NCI-H2227 treated with DMSO at 0.1 percent for 48 hours (cell line): ENCODE data around the gene CCL15.
"Not testable (repeated sequence)": the region's sequence is repeated elsewhere in the genome, so short reads cannot be mapped to it uniquely, and the experiment has no call there.

Source experiments
- DNase-seq: peaks from one replicate; lab custom pipeline; 2025; lab: John Stamatoyannopoulos, UW

CCL15 gene, protein sequence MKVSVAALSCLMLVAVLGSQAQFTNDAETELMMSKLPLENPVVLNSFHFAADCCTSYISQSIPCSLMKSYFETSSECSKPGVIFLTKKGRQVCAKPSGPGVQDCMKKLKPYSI

DNA sequence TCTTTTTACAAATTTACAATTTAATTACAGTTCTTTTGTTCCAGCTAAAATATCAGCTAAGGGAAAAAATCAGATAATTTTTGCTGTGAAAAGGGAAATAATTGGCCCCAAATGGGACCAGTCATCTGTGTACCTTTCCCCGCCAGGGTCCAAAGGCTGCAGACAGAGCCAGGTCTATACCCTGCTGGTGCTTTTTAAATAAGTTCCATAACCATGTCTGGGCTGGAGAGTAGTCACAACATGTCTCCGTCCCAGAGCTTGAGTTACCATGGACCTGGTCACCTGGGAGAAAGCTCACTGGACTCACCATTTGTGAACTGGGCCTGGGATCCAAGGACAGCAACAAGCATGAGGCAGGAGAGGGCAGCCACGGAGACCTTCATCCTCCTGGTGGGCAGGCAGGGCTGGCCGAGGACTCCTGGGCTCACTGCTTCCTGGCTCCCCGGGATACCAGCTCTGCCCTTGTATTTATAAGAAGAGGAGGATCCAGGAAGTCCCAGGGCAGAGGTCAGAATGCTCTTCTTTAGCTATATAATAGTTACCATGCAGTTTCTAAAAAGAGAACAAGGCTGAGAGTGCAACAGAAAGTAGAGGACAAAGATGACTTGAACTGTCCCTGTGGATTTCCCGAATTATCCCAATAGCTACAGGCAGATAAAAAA lies at the start of gene CCL15:
CCL15 (minus strand) TSS at position 444 of the 662 bp plus-strand sequence; CDS start at position 383, 61 bp downstream.
- DNase-seq, result no peak

GRCh38 chr17:36049643-36050042 lies 48.3 kb upstream of the CCL15 start:
- no peak for DNase-seq

- no peak for DNase-seq
Measured at GRCh38 chr17:36048066-36048465, 46.7 kb upstream of the CCL15 start.

DNA sequence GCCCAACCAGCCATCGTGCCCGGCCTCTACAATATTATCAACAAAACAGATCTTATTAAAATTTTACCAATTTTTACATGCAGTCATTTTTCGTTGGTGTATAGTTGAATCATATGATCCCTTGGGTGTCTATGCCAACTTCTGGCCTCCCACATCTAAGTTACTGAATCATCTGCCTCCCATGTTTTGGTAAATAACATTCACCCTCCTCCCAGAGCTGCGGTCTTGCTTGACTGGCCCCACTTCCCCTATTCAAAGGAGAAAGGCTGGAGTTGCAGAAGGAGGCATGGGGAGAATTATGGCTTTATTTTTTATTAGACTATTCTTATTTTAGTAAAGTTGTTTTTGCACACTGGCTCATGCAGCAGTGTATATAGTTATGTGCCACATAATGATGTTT lies 34.9 kb upstream of the CCL15 start:
- no peak for DNase-seq

GRCh38 chr17:36034127-36034526 lies 32.8 kb upstream of the CCL15 start:
- no peak for DNase-seq

GRCh38 chr17:36030956-36031355 lies 29.6 kb upstream of the CCL15 start:
- no peak for DNase-seq

DNA sequence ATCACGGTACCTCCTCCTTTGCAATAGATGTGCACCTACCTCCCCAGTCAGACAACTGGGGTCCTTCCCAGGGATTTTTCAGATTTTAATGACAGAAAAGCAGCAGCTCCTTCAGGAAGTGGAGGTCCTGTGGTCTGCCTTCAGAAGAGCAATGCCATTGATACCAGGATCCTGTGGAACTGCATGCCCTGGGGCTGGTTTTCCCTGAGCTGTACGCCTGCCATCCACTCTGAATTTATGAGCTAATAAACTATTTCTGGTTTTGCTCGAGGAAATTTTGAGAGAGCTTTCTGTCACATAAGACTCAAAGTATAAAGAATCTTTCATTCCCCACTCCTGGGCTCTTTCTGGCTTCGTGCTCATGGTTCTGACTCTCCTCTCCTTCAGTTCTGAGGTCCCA lies 26.4 kb upstream of the CCL15 start:
- DNase-seq, result no peak

DNA sequence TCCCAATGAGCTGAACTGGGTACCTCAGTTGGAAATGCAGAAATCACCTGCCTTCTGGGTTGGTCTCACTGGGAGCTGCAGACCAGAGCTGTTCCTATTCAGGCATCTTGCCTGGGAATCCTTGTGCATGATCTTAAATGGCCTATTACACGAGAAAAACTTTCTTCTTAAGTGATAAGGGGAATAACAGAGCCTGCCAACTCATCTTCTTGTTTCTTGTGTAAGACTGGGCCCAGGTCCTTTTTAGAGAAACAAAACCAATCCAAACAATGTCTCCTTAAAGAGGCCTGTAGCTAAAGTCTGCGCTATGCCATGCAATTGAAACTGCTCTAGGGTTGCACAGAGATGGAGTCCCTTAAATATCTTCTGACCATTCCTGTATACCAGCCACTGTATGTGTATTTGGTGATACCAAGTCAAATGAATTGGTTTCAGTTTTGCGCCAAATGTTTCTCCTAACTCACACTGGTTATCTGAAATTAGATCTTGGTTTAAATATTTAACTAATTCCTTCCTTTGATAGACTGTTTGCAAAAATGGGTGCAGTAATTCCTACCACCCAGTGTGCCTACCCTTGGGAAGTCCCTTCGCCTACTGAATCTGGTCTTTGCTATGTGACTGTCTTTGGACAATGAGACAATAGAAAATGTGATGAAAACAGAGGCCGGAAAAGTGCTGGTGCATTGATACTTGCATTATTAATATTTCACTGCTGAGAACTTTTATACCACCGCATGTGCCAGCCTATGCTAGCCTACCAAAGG lies 22.9 kb upstream of the CCL15 start:
- DNase-seq, result no peak

- DNase-seq, result no peak
Measured at GRCh38 chr17:36019423-36019822, 18.1 kb upstream of the CCL15 start.

- DNase-seq, result no peak
Measured at GRCh38 chr17:36017799-36018198, 16.4 kb upstream of the CCL15 start, which contains the start of gene CCL23. TSS of gene CCL23 (minus strand) at chr17:36017972. CDS start at chr17:36017897, 75 bp downstream.

DNA sequence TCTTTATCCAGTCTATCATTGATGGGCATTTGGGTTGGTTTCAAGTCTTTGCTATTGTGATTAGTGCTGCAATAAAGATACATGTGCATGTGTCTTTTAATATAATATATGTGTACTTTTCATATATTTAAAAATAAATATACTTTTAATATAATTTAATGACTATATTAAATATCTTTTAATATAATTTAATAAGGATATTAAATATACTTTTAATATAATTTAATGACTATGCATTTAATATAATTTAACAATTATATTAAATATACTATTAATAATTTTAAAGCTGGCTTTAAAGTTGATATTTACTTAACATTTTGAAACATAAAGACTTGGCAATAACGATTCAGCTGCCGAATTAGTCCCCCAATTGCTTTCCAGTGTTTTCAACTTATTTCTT lies 15.2 kb upstream of the CCL15 start:
- no peak for DNase-seq

- DNase-seq, result not testable (repeated sequence)
Measured at GRCh38 chr17:36015895-36016294, 14.5 kb upstream of the CCL15 start.

- DNase-seq, result no peak
Measured at GRCh38 chr17:36014946-36015345, 13.6 kb upstream of the CCL15 start.

- DNase-seq, result no peak
Measured at GRCh38 chr17:36011201-36011600, 9.8 kb upstream of the CCL15 start.

- no peak for DNase-seq
Measured at GRCh38 chr17:36008998-36009665, 7.8 kb upstream of the CCL15 start.

GRCh38 chr17:36004594-36005108 lies 3.3 kb upstream of the CCL15 start:
- no peak for DNase-seq

- no peak for DNase-seq
Measured at GRCh38 chr17:36002631-36003030, 1.3 kb upstream of the CCL15 start.

DNA sequence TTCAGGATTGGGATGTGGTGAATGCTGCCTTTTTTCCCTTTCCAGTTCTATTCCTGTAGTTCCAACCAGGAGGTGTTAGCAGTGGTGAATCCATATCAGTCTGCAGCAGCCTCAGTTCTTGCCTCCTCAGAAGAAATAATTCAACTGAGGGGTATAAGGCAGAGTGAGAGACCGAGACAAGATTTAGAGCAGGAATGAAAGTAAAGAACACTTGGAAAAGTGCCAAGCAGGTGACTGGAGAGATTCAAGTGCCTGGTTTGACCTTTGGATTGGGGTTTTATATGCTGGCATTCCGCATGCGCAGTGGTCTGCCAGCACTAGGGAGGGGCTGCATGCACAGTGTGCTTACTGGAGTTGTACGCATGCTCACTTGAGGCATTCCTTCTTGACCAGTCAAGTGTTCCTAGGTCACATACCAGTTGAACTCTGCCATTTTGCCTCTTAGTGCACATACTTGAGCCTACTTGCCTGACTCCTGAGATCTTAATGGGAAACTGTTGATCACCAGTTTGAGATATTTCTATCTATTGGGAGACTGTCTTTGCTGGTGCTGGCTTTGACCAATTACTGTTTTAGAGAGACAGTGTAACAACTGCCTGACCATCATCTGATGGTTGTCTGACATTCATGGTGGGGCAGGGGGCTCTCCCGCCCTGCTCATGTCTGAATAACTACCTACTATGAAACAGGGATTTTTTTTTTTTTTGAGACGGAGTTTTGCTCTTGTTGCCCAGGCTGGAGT lies 680 bp upstream of the CCL15 start:
- DNase-seq, result no peak

DNA sequence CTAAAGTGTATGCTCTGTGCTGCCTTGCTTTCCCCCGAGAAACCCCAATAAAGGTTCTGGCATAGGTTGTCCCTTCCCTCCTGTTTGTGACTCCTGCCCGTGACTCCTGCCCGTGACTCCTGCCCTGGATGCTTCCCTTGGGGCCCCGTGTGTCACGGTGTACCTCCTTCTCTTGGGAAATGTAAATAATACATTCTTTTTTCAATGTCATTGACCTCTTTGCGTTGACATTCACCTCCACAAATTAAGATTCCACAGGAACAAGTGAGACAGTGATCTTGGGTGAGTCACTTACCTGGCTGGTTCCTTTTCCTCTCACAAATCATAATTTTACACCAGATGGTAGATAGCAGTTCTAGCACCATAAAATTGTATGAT lies 632 bp downstream of the CCL15 start:
- no peak for DNase-seq

GRCh38 chr17:35998756-35999155 lies 2.6 kb downstream of the CCL15 start:
- no peak for DNase-seq

- DNase-seq, result no peak
Measured at GRCh38 chr17:35998018-35998545, 3.3 kb downstream of the CCL15 start.

- DNase-seq, result not testable (repeated sequence)
Measured at GRCh38 chr17:35995346-35995745, 6.0 kb downstream of the CCL15 start.
